Keratinocyte (primary cell): Measurements from ENCODE around the gene SPRYD3. TPM values are rescaled to one million over a fixed set of nuclear protein-coding genes. Genes with fewer than 3 reads are reported as not detected.

Experiments
- DNase-seq: peaks from one replicate; pipeline ENCODE4 v3.0.0-alpha.2; 2011; ENCODE audit warnings: low read depth, missing footprints, low spot score
- FAIRE-seq: peaks from 2 replicates; lab custom pipeline; 2011; peaks lifted over from hg19 to GRCh38; lab: Jason Lieb, UNC
- H2AFZ ChIP-seq: 2 replicates; pipeline ENCODE4 v1.6.0; 2012; ENCODE audit warnings: low read length, control low read depth, inconsistent platforms; ENCODE audit not compliant: control insufficient read depth
- H3K27ac ChIP-seq: 2 replicates; pipeline ENCODE4 v1.5.1; 2011; ENCODE audit warnings: low read length; ENCODE audit not compliant: control insufficient read depth, insufficient read depth
- H3K27me3 ChIP-seq: 3 replicates; pipeline ENCODE4 v1.6.0; 2011; ENCODE audit warnings: low read length; ENCODE audit not compliant: control insufficient read depth, insufficient read depth; ENCODE audit errors: extremely low read depth
- H3K36me3 ChIP-seq, 2 experiments: 2 replicates in 1 of 2; 3 replicates in 1 of 2; pipeline ENCODE4 v1.5.1; 2011; ENCODE audit warnings: low read length in 2 of 2, mild to moderate bottlenecking in 1 of 2; ENCODE audit not compliant: control insufficient read depth in 2 of 2, insufficient read depth in 2 of 2; ENCODE audit errors: extremely low read depth in 1 of 2
- H3K4me1 ChIP-seq: 3 replicates; pipeline ENCODE4 v1.5.1; 2011; ENCODE audit warnings: low read length; ENCODE audit not compliant: control insufficient read depth, insufficient read depth; ENCODE audit errors: extremely low read depth
- H3K4me2 ChIP-seq: 3 replicates; pipeline ENCODE4 v1.6.0; 2011; ENCODE audit warnings: low read depth, low read length; ENCODE audit not compliant: control insufficient read depth, insufficient read depth; ENCODE audit errors: extremely low read depth
- H3K4me3 ChIP-seq, 3 experiments: fragments of 200-600 bp in 1 of 3; sonication (generic) in 1 of 3; 2 replicates in 2 of 3; 3 replicates in 1 of 3; pipeline ENCODE4 v1.5.1; 2011 to 2016; ENCODE audit warnings: low read length in 3 of 3, mild to moderate bottlenecking in 3 of 3, control low read depth in 2 of 3, inconsistent platforms in 1 of 3, low read depth in 1 of 3, mixed read lengths in 1 of 3, mixed run types in 1 of 3, moderate library complexity in 1 of 3; ENCODE audit not compliant: control insufficient read depth in 2 of 3, insufficient read depth in 2 of 3; ENCODE audit errors: extremely low read depth in 1 of 3
- H3K79me2 ChIP-seq: 2 replicates; pipeline ENCODE4 v1.6.0; 2012; ENCODE audit warnings: low read length; ENCODE audit not compliant: control insufficient read depth, insufficient read depth
- H3K9ac ChIP-seq: 3 replicates; pipeline ENCODE4 v1.6.0; 2011; ENCODE audit warnings: low read length; ENCODE audit not compliant: control insufficient read depth, insufficient read depth; ENCODE audit errors: extremely low read depth
- H3K9me1 ChIP-seq: 3 replicates; pipeline ENCODE4 v1.6.0; 2011; ENCODE audit warnings: low read length; ENCODE audit not compliant: control insufficient read depth, insufficient read depth; ENCODE audit errors: extremely low read depth
- H3K9me3 ChIP-seq: 2 replicates; pipeline ENCODE4 v1.5.1; 2012; ENCODE audit warnings: low read depth, low read length; ENCODE audit not compliant: control insufficient read depth
- H4K20me1 ChIP-seq: 3 replicates; pipeline ENCODE4 v1.6.0; 2011; ENCODE audit warnings: low read length; ENCODE audit not compliant: control insufficient read depth, insufficient read depth; ENCODE audit errors: extremely low read depth
- CTCF ChIP-seq, 3 experiments: IDR thresholded peaks in 1 of 3; conservative IDR thresholded peaks in 1 of 3; optimal IDR thresholded peaks in 1 of 3; 2 replicates in 2 of 3; 3 replicates in 1 of 3; pipeline versions ENCODE3 to v1.5.1; 2011; ENCODE audit warnings: low read length in 3 of 3, mild to moderate bottlenecking in 3 of 3, moderate library complexity in 2 of 3, control low read depth in 1 of 3, inconsistent platforms in 1 of 3; ENCODE audit not compliant: insufficient read depth in 2 of 3; ENCODE audit errors: extremely low read depth in 1 of 3
- EZH2 ChIP-seq: IDR thresholded peaks from one replicate; pipeline ENCODE4 v1.6.1; 2012; ENCODE audit warnings: inconsistent platforms, mild to moderate bottlenecking, low read length, moderate library complexity
- dilution Hi-C: fragments of 300-500 bp; cut with MboI; formaldehyde crosslinking; loops from one replicate; pipeline ENCODE4 v1.7.0; 2020; ENCODE audit warnings: low sequenced_read_pairs; ENCODE audit not compliant: extremely low pct_ligation_motif_present
- polyA plus RNA-seq, 5 experiments: library from polyadenylated mRNA; depleted of rRNA in 3 of 5; stranded (reverse) in 3 of 5; stranded (forward) in 1 of 5; unstranded in 1 of 5; fragments of >200 nt; gene quantifications; 1 replicate in 1 of 5; 2 replicates in 3 of 5; 3 replicates in 1 of 5; pipeline versions ENCODE4 v1.2.1 to v1.2.3, GENCODE V29; 2011 to 2012; ENCODE audit warnings: missing spikeins in 2 of 5, low read depth in 1 of 5, low replicate concordance in 1 of 5

SPRYD3 gene
- polyA plus RNA-seq, 1 donor (not counting 4 experiments of a cell fraction or from before 2014, with no cell fraction given) = 27.5 TPM

GRCh38 chr12:53056296-53056695 is 22.9 kb downstream of the SPRYD3 start:
- no peak for FAIRE-seq
- H3K9ac ChIP-seq = no peak overlapping the region

GRCh38 chr12:53055471-53056266 is 23.5 kb downstream of the SPRYD3 start:
- Histone ChIP-seq H3K79me2 (no peaks in the 10 kb centered on the region), H3K9me1 (peaks cover 3% of the 10 kb centered on the region), H3K4me3 (no peak overlapping the region), H3K27ac (no peak overlapping the region), H3K9ac (no peak overlapping the region), H3K4me1 (peaks cover 21% of the 10 kb centered on the region), H3K4me2 (no peak overlapping the region), H3K9me3 (no peaks in the 10 kb centered on the region), H3K36me3 (peaks cover 0 to 3% of the 10 kb centered on the region in 2 experiments), H2AFZ (no peak overlapping the region), H3K27me3 (no peaks in the 10 kb centered on the region), H4K20me1 (no peaks in the 10 kb centered on the region)
- no peak for DNase-seq
- dilution Hi-C loops = no loop called here
- TF ChIP-seq EZH2 = no peak
- TF ChIP-seq CTCF (optimal IDR thresholded peaks at IDR 0.05 in 1 of 3, IDR thresholded peaks at IDR 0.05 in 1 of 3, conservative IDR thresholded peaks at IDR 0.05 in 1 of 3; ENCODE audit: extremely low read depth in 1 of 3, insufficient read depth in 2 of 3, low read length in 3 of 3) = no peak
- no peak for FAIRE-seq

More at GRCh38 chr12:53056296-53056695, 22.9 kb downstream of the SPRYD3 start:
- Histone ChIP-seq H2AFZ (no peak overlapping the region), H3K4me3 (no peak overlapping the region), H3K27me3 (no peaks in the 10 kb centered on the region), H3K36me3 (peaks cover 0 to 3% of the 10 kb centered on the region in 2 experiments), H3K4me1 (peaks cover 21% of the 10 kb centered on the region), H3K79me2 (no peaks in the 10 kb centered on the region), H3K9me3 (no peaks in the 10 kb centered on the region), H4K20me1 (no peaks in the 10 kb centered on the region), H3K9me1 (peaks cover 3% of the 10 kb centered on the region), H3K4me2 (no peak overlapping the region), H3K27ac (no peak overlapping the region)
- dilution Hi-C loops = no loop called here
- no peak for DNase-seq
- TF ChIP-seq CTCF (optimal IDR thresholded peaks at IDR 0.05 in 1 of 3, IDR thresholded peaks at IDR 0.05 in 1 of 3, conservative IDR thresholded peaks at IDR 0.05 in 1 of 3; ENCODE audit: extremely low read depth in 1 of 3, insufficient read depth in 2 of 3, low read length in 3 of 3) (no peak), EZH2 (no peak)
